Measurements from ENCODE around the gene GABARAPL2. TPM values are rescaled to one million over a fixed set of nuclear protein-coding genes. Genes with fewer than 3 reads are reported as not detected.

GABARAPL2 gene, protein sequence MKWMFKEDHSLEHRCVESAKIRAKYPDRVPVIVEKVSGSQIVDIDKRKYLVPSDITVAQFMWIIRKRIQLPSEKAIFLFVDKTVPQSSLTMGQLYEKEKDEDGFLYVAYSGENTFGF
- polyA plus RNA-seq: 83.2 to 95.8 TPM (median 93.2 TPM) in 3 replicates
- 101 TPM for polyA plus RNA-seq (2011; ENCODE audit: low read depth)
- 97.2 and 154 TPM in 2 replicates for polyA plus RNA-seq (2011; cell fraction: cytosol; rRNA removed)
- polyA plus RNA-seq (2011; cell fraction: nucleus; rRNA removed): 63.6 and 67.4 TPM in 2 replicates
- 93.6 and 222 TPM in 2 replicates for polyA plus RNA-seq (2012; ENCODE audit: low replicate concordance)
- polyA minus RNA-seq: 10.0 to 31.2 TPM (median 24.8 TPM) in 3 replicates
- 28.6 TPM for polyA minus RNA-seq (2011; cell fraction: cytosol; rRNA and poly(A)+ RNA removed)
- polyA minus RNA-seq (2011; cell fraction: nucleus; rRNA and poly(A)+ RNA removed): 9.1 and 10.5 TPM in 2 replicates

GRCh38 chr16:75566040-75566757, at the start of gene GABARAPL2:
Gene GABARAPL2 (plus strand): TSS chr16:75566379. CDS start chr16:75566487, 108 bp downstream.
- DNase-seq (ENCODE audit: low read depth, low spot score): no peak
- peak within 1 kb of the TSS; percentile 91 to 98 (median 92) for H3K4me3 ChIP-seq (ENCODE audit: control insufficient read depth in 2 of 3, extremely low read depth in 1 of 3, insufficient read depth in 2 of 3, low read depth in 1 of 3, low read length in 3 of 3)

DNA sequence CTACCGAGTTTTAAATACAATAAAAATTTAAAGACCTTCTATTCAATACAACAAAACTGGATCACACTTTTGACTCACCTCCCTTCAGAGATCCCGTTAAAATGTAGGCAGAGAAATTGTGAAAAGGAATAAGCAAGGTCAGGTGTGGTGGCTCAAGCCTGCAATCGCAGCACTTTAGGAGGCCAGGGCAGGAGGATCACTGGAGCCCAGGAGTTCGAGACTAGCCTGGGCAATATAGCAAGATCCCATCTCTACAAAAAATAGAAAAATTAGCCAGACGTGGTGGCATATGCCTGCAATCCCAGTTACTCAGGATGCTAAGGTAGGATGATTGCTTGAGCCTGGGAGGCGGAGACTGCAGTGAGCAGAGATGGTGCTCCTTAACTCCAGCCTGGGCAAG, 47.0 kb upstream of the GABARAPL2 start:
- dilution Hi-C loops (cut with MboI; ENCODE audit: extremely low pct_ligation_motif_present, low sequenced_read_pairs): no loop called here
- Histone ChIP-seq H3K79me2 (ENCODE audit: control insufficient read depth, insufficient read depth, low read length) (no peaks in the 10 kb centered on the region), H3K4me1 (ENCODE audit: control insufficient read depth, extremely low read depth, insufficient read depth, low read length) (peaks cover 4% of the 10 kb centered on the region), H3K4me3 (ENCODE audit: control insufficient read depth in 2 of 3, extremely low read depth in 1 of 3, insufficient read depth in 2 of 3, low read depth in 1 of 3, low read length in 3 of 3) (no peak overlapping the region), H2AFZ (ENCODE audit: control insufficient read depth, low read length) (no peak overlapping the region), H3K36me3 (ENCODE audit: control insufficient read depth in 2 of 2, extremely low read depth in 1 of 2, insufficient read depth in 2 of 2, low read length in 2 of 2) (no peaks in the 10 kb centered on the region), H3K9me3 (ENCODE audit: control insufficient read depth, low read depth, low read length) (no peaks in the 10 kb centered on the region), H3K9ac (ENCODE audit: control insufficient read depth, extremely low read depth, insufficient read depth, low read length) (no peak overlapping the region), H4K20me1 (ENCODE audit: control insufficient read depth, extremely low read depth, insufficient read depth, low read length) (no peaks in the 10 kb centered on the region), H3K4me2 (ENCODE audit: control insufficient read depth, extremely low read depth, insufficient read depth, low read depth, low read length) (no peak overlapping the region), H3K9me1 (ENCODE audit: control insufficient read depth, extremely low read depth, insufficient read depth, low read length) (no peaks in the 10 kb centered on the region), H3K27ac (ENCODE audit: control insufficient read depth, insufficient read depth, low read length) (no peak overlapping the region), H3K27me3 (ENCODE audit: control insufficient read depth, extremely low read depth, insufficient read depth, low read length) (no peaks in the 10 kb centered on the region)
- FAIRE-seq (no peak), DNase-seq (ENCODE audit: low read depth, low spot score) (no peak)
- TF ChIP-seq CTCF (optimal IDR thresholded peaks at IDR 0.05 in 1 of 3, IDR thresholded peaks at IDR 0.05 in 1 of 3, conservative IDR thresholded peaks at IDR 0.05 in 1 of 3; ENCODE audit: extremely low read depth in 1 of 3, insufficient read depth in 2 of 3, low read length in 3 of 3) (no peak), EZH2 (IDR thresholded peaks at IDR 0.05; ENCODE audit: low read length) (no peak)

More at GRCh38 chr16:75566040-75566757, at the start of gene GABARAPL2:
- dilution Hi-C loops (cut with MboI; ENCODE audit: extremely low pct_ligation_motif_present, low sequenced_read_pairs): no loop called here
- peaks cover 21% of the 10 kb centered on the region for H3K4me1 ChIP-seq (ENCODE audit: control insufficient read depth, extremely low read depth, insufficient read depth, low read length)
- H3K9me1 ChIP-seq (ENCODE audit: control insufficient read depth, extremely low read depth, insufficient read depth, low read length): no peaks in the 10 kb centered on the region
- peaks cover 8 to 26% of the 10 kb centered on the region in 2 experiments for H3K36me3 ChIP-seq (ENCODE audit: control insufficient read depth in 2 of 2, extremely low read depth in 1 of 2, insufficient read depth in 2 of 2, low read length in 2 of 2)
- H4K20me1 ChIP-seq (ENCODE audit: control insufficient read depth, extremely low read depth, insufficient read depth, low read length): no peaks in the 10 kb centered on the region
- peak within 1 kb of the TSS; percentile 96 for H3K4me2 ChIP-seq (ENCODE audit: control insufficient read depth, extremely low read depth, insufficient read depth, low read depth, low read length)
- H2AFZ ChIP-seq (ENCODE audit: control insufficient read depth, low read length): peak within 1 kb of the TSS; percentile 98
- peak within 1 kb of the TSS; percentile 91 for H3K27ac ChIP-seq (ENCODE audit: control insufficient read depth, insufficient read depth, low read length)
- peaks cover 20% of the 10 kb centered on the region for H3K79me2 ChIP-seq (ENCODE audit: control insufficient read depth, insufficient read depth, low read length)
- no peaks in the 10 kb centered on the region for H3K27me3 ChIP-seq (ENCODE audit: control insufficient read depth, extremely low read depth, insufficient read depth, low read length)
- FAIRE-seq: no peak
- no peaks in the 10 kb centered on the region for H3K9me3 ChIP-seq (ENCODE audit: control insufficient read depth, low read depth, low read length)
- peak within 1 kb of the TSS; percentile 88 for H3K9ac ChIP-seq (ENCODE audit: control insufficient read depth, extremely low read depth, insufficient read depth, low read length)
- TF ChIP-seq CTCF (optimal IDR thresholded peaks at IDR 0.05 in 1 of 3, IDR thresholded peaks at IDR 0.05 in 1 of 3, conservative IDR thresholded peaks at IDR 0.05 in 1 of 3; ENCODE audit: extremely low read depth in 1 of 3, insufficient read depth in 2 of 3, low read length in 3 of 3): no peak
- no peak for TF ChIP-seq EZH2 (IDR thresholded peaks at IDR 0.05; ENCODE audit: low read length)

All from keratinocyte (primary cell).